ENCODE data around the gene ACTN4. TPM values are rescaled to one million over a fixed set of nuclear protein-coding genes. Genes with fewer than 3 reads are reported as not detected.

ACTN4 gene
- total RNA-seq, 1 donor from 2014 or later, result 921 TPM

- H3K27me3 Mint-ChIP-seq (ENCODE audit: low read depth), result no peaks in the 10 kb centered on the region
- no peak for TF ChIP-seq CTCF (IDR thresholded peaks at IDR 0.05)
- H3K27ac Mint-ChIP-seq (ENCODE audit: unreplicated experiment), result peak overlapping the region; percentile 99
- H3K4me3 Mint-ChIP-seq (ENCODE audit: unreplicated experiment), result no peak overlapping the region
- peaks cover 22% of the 10 kb centered on the region for H3K36me3 Mint-ChIP-seq (ENCODE audit: low read depth)
- DNase-seq (ENCODE audit: low spot score), result no peak
- H3K4me1 Mint-ChIP-seq (ENCODE audit: low read depth), result peaks cover 91% of the 10 kb centered on the region
- peaks cover 2% of the 10 kb centered on the region for H3K9me3 Mint-ChIP-seq (ENCODE audit: low read depth)
Observed at GRCh38 chr19:38686530-38686888, 39.1 kb downstream of the ACTN4 start.

DNA sequence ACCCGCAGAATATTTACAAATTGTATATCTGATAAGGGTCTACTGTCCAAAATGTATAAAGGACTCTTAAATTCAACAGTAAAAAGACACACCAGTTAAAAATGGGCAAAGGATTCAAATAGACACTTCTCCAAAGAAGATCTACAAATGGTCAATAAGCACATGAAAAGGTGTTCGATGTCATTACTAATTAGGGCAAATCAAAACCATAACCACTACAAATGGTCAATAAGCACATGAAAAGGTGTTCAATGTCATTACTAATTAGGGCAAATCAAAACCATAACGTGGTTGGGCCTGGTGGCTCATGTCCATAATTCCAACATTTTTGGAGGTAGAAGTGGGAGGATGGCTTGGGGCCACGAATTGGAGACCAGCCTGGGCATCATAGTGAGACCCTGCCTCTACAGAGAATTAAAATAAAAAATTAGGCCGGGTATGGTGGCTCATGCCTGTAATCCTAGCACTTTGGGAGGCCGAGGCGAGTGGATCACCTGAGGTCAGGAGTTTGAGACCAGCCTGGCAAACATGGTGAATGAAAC lies 40.5 kb downstream of the ACTN4 start:
- Mint-ChIP-seq H3K9me3 (ENCODE audit: low read depth) (peaks cover 2% of the 10 kb centered on the region), H3K27ac (ENCODE audit: unreplicated experiment) (peak overlapping the region; percentile 99), H3K36me3 (ENCODE audit: low read depth) (peaks cover 16% of the 10 kb centered on the region), H3K4me1 (ENCODE audit: low read depth) (peaks cover 93% of the 10 kb centered on the region), H3K4me3 (ENCODE audit: unreplicated experiment) (no peak overlapping the region), H3K27me3 (ENCODE audit: low read depth) (no peaks in the 10 kb centered on the region)
- no peak for DNase-seq (ENCODE audit: low spot score)
- no peak for TF ChIP-seq CTCF (IDR thresholded peaks at IDR 0.05)

DNA sequence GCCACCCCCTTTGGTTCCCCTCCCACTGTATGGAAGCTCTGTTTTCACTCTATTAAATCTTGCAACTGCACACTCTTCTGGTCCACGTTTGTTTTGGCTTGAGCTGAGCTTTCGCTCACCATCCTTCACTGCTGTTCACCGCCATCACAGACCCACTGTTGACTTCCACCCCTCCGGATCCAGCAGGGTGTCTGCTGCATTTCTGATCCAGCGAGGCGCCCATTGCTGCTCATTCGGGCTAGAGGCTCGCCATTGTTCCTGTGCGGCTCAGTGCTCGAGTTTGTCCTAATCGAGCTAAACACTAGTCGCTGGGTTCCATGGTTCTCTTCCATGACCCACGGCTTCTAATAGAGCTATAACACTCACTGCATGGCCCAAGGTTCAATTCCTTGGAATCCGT lies 42.7 kb downstream of the ACTN4 start:
- H3K36me3 Mint-ChIP-seq (ENCODE audit: low read depth), result peaks cover 17% of the 10 kb centered on the region

DNA sequence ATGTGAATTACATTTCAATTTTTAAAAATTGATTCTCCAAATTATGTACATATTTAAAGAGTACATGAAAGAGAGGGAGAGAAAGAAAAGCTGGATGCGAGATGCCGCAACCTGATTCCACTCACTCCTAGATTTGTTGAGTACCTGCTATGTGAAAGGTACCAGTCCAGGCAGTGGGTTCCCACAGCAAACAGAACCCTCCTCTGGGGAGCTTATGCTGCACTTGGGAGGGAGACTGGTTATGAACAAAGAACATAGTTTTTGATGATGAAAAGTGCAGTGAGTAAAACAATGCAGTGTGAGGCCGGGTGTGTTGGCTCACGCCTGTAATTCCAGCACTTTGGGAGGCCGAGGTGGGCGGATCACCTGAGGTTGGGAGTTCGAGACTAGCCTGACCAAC lies 43.4 kb downstream of the ACTN4 start:
- Mint-ChIP-seq H3K4me1 (ENCODE audit: low read depth) (peaks cover 93% of the 10 kb centered on the region), H3K4me3 (ENCODE audit: unreplicated experiment) (no peak overlapping the region), H3K27me3 (ENCODE audit: low read depth) (no peaks in the 10 kb centered on the region), H3K27ac (ENCODE audit: unreplicated experiment) (peak overlapping the region; percentile 96), H3K36me3 (ENCODE audit: low read depth) (peaks cover 19% of the 10 kb centered on the region), H3K9me3 (ENCODE audit: low read depth) (peaks cover 2% of the 10 kb centered on the region)
- TF ChIP-seq CTCF (IDR thresholded peaks at IDR 0.05), result no peak
- DNase-seq (ENCODE audit: low spot score), result no peak

More for the DNA sequence above, 42.7 kb downstream of the ACTN4 start:
- no peaks in the 10 kb centered on the region for H3K27me3 Mint-ChIP-seq (ENCODE audit: low read depth)
- no peak for DNase-seq (ENCODE audit: low spot score)
- peak overlapping the region; percentile 15 for H3K4me3 Mint-ChIP-seq (ENCODE audit: unreplicated experiment)
- H3K27ac Mint-ChIP-seq (ENCODE audit: unreplicated experiment), result peak overlapping the region; percentile 96
- no peak for TF ChIP-seq CTCF (IDR thresholded peaks at IDR 0.05)
- peaks cover 93% of the 10 kb centered on the region for H3K4me1 Mint-ChIP-seq (ENCODE audit: low read depth)
- H3K9me3 Mint-ChIP-seq (ENCODE audit: low read depth), result peaks cover 2% of the 10 kb centered on the region

- H3K9me3 Mint-ChIP-seq (ENCODE audit: low read depth), result peaks cover 2% of the 10 kb centered on the region
- peak overlapping the region; percentile 96 for H3K27ac Mint-ChIP-seq (ENCODE audit: unreplicated experiment)
- H3K27me3 Mint-ChIP-seq (ENCODE audit: low read depth), result no peaks in the 10 kb centered on the region
- H3K4me3 Mint-ChIP-seq (ENCODE audit: unreplicated experiment), result peak overlapping the region; percentile 31
- TF ChIP-seq CTCF (IDR thresholded peaks at IDR 0.05), result no peak
- no peak for DNase-seq (ENCODE audit: low spot score)
- H3K4me1 Mint-ChIP-seq (ENCODE audit: low read depth), result peaks cover 94% of the 10 kb centered on the region
- H3K36me3 Mint-ChIP-seq (ENCODE audit: low read depth), result peaks cover 22% of the 10 kb centered on the region
Observed at GRCh38 chr19:38691938-38692457, 44.5 kb downstream of the ACTN4 start.
